GM21529 (cell line): ENCODE results near the gene PTPRD.

Experiments
- ATAC-seq: cut with Tn5 transposase; IDR thresholded peaks from one replicate; pipeline ENCODE4 v1.9.1; 2021; ENCODE audit not compliant: unreplicated experiment

The PTPRD gene

DNA sequence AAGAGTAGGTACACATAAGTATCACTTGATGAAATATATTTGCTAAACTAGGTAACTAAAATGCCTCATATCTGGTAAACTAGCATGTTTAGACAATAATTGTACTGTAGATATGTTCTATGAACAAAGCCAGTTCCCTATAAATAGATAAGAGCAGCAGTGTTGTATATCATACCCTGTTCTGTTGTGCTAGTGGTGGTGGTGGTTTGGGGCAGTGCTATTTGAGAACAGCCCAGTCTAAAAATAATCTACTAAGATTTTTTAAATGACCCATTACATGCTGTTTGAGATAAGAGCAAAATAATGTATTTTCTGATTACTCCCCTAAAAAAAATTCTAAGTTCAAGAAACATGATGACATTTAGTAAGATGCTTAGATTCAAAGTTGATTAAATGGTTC lies 1984.0 kb downstream of the PTPRD start:
- ATAC-seq = no peak

DNA sequence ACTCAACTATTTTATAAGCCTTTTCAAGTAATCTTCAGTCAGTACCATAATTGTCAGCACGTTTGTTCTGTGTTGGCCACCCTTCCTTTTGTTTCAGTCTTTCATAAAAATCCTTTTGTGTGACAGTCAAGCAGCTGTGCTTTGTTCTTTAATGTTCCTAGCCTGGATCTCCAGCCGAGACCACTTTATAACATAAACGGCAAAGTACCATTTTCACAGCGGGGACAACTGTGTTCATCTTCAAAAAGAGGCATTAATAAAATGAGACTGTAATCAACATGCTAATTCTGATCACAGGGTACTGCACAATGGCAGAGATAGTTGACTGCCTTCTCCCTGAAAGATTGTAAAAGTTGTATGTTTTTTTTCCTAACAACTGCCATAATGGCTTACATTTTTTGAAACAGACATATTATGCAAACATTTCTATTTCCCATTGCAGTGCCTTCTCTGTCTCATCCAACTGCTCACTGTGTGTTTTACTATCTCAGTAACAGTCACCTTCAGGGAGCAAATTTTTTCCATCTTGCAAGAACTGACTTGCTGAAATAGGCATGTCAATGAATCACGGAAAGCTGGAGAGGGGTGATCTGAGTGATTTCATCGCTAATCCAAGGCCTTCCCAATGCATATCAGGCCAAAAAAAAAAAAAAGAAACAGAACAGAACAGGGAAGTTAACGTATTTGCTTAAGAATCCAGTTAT lies 1984.7 kb downstream of the PTPRD start:
- no peak for ATAC-seq

GRCh38 chr9:8622871-8623270 lies 1989.9 kb downstream of the PTPRD start:
- ATAC-seq = no peak

- no peak for ATAC-seq
These were observed 1990.5 kb downstream of the PTPRD start for GRCh38 chr9:8622222-8622802.

DNA sequence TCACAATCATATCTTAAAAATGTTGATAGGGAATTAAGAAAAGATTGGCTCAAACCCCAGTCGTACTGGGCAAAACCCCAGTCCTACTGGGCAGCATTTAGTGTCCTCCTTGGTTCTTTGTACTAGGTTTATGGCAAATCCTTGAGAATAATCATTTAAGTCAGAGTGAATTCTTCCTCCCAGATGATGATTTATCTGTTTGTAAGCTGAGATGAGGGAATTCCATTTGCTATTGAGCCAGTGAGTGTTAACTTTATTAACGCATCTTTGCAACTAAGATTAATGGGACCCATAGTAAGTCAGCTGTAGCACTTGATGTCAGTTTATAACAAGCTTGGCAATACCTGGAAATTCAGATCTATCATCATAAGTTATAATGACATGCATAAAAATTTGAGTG lies 1991.4 kb downstream of the PTPRD start:
- no peak for ATAC-seq

GRCh38 chr9:8616414-8616813 lies 1996.4 kb downstream of the PTPRD start:
- no peak for ATAC-seq

DNA sequence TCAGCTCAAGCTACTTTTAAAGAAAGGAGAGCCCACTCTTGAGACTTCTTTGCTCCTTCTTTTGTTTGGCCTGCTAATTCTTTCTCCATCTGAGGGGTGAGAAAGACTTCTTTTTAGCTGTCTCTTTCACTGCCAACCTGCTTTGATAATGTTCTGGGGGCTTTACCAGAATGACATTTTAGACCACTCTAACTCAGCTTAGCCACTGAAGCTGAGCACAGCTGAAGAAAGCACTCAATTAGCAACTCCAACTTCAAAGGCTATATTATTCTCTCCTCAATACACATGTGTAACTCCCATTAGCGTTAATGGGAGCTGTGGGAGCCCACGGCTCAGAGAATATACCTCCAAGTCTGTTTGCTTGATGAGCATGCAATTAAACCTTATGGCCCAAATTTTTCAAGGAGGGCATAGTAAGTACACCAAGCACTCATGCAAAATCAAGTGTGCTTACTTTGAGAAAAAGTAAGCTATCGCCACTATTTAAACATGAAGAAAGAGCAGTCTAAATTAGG lies 1997.8 kb downstream of the PTPRD start:
- ATAC-seq = no peak

GRCh38 chr9:8613346-8613825 lies 1999.4 kb downstream of the PTPRD start:
- no peak for ATAC-seq

DNA sequence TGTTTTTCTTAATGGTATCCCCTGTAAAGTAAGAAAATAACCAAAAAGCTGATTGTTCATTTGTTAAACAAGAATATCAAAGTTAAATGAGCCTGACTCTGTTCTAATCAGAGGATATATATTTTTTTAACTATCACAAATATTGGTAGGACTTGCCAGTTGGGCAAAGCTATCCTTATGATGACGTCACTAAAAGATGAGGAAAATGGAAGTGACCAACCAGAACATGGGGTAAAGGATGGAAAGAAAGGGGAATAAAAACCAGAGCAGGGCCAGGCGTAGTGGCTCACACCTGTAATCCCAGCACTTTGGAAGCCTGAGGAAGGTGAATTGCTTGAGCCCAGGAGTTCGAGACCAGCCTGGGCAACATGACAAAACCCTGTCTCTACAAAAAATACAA lies 2001.6 kb downstream of the PTPRD start:
- ATAC-seq = no peak

DNA sequence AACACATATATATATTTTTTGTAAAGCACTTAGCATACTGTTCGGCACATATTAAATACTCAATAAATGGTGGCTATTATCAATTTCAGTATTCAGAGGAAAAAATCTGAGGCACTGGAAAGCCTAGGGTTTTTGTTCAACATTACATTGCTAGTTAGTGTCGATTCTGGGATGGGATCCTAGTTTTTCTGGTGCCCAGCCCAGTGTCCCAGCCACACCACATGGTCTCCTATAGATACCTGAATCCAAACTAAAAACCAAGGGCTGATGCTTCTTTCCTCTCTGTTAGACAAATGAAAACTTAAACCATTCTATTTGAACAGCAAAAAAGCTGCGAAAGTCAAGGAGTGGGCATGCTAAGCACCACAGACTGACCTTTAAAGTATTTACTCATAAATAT lies 2002.5 kb downstream of the PTPRD start:
- ATAC-seq = no peak

DNA sequence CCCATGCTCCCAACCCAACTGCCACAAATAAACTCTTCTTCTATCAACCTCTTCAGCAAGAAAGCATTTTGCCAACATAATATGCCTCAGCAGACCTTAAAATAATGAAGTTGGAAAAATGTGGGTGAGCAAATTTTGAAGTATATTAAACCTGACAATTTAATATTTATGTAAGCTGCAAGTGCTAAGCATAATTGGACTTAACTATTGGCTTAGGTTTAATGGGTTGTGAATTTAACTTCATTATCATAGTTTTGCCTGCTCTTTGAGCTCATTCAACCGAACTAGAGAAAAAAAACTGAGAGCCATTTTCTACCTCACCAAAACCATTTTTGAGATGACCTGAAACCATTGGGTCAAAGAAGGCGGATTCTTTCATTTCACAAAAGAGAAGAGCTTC lies 2007.7 kb downstream of the PTPRD start:
- ATAC-seq = no peak

DNA sequence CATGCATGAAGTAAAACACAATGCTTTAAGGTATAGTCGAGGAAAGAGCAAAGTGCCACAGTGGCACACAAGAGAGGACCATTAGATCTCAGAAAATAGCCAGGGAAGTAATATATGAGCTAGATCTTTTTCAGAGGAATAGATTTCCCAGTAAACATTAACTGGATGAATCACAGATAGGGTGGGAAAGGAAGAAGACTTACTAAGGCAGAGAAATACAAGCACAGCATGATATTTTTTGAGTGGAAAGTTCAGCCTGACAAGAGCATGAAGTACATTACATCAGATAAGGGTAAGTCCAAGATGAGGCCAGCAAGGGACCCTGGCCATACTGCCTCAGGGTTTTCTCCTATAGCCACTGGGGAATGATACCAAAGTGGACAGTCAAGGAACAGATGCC lies 2008.6 kb downstream of the PTPRD start:
- ATAC-seq = no peak

DNA sequence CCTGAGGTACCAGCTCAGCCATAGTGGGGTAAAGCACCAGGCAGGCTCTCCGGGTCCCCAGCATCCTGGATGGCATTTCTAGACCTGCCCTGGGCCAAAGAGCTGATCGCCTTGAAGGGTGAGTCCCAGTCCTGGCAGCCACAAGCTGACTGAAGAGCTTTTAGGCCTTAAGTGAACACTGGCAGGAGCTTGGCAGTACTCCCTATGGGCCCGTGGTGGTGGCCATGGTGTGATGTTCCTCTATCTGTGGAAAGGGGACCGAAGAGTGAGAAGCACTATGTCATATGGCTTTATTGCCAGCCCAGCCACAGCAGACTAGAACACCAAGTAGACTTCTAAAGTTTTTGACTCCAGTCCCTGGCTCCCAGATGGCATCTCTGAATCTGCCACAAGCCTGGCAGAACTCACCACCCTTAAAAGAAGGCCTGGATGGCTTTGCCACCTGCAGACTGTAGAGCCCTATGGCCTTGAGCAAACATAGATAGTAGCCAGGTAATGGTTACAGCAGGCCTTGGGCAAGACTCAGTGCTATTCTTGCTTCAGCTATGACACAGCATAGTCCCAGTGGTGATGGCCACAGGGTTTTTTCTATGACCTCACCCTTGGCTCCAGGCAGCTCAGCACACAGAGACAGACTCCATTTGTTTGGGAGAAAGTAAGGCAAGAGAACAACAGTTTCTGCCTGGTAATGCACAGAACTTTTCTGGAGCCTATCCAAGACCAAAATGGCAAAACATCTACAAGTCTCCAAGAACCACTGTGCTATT lies 2011.7 kb downstream of the PTPRD start:
- ATAC-seq = no peak

- no peak for ATAC-seq
These were observed 2012.9 kb downstream of the PTPRD start for GRCh38 chr9:8599937-8600336.

DNA sequence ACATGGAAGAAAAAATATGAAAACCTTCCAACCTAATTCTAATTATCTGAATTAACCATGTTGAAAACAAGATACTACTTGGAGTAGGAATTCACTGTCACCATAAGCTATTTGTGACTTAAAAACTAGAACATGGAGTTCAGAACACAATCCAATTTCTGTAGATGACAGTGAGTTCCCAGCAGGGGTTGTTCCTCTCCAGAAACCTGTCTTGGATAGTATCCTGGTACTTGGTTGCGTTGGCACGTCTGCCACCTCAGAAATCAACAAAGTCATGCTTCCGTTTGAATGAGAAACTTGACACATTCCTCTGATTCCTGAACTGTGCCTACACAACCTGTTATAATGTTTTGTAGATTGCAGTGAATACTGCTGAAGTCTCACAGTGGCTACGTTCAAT lies 2023.3 kb downstream of the PTPRD start:
- no peak for ATAC-seq

DNA sequence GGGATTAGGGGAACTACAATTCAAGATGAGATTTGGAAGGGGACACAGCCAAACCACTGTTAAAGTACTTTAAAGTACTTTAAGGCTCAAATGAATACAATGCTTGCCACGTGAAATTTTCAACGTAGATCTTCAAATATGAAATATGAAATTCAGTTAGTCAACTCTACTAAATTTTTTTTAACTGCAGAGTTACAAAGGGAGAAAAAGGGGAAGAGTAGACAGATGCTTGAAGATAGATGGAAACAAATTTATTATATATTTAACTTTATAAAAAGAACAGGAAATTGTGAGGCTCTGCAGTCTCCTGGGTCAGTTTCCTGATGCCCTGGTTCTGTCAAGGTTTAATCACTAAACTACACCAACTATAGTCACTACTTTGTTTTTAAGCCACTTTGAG lies 2027.8 kb downstream of the PTPRD start:
- no peak for ATAC-seq

GRCh38 chr9:8579661-8580060 lies 2033.1 kb downstream of the PTPRD start:
- no peak for ATAC-seq

- no peak for ATAC-seq
These were observed 2036.1 kb downstream of the PTPRD start for GRCh38 chr9:8576741-8577140.

GRCh38 chr9:8574846-8575245 lies 2038.0 kb downstream of the PTPRD start:
- ATAC-seq = no peak

- ATAC-seq = no peak
These were observed 2040.6 kb downstream of the PTPRD start for GRCh38 chr9:8572209-8572608.

DNA sequence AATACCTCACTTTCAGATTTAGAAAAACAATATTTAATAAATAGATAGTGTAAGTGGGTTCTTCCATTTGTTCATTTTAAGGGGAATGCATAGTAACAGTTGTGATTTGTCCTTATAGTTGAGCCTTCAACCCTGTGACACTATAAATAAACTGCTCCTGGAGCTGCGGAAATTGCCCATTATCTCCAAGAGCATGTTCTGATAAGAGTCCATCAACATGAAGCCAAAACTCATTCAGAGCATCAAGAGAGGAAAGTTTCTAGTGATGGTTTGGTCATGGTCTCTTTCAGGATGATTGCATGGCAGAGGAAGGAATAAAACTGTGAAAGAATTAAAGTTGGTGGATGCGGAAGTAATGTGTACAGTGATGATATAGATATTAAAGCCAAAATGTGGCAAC lies 2041.2 kb downstream of the PTPRD start:
- no peak for ATAC-seq

GRCh38 chr9:8570776-8571175 lies 2042.0 kb downstream of the PTPRD start:
- no peak for ATAC-seq
